Sigmoid colon (tissue), 7 donors: ENCODE results near the gene TMEM255B. TPM values are rescaled to one million over a fixed set of nuclear protein-coding genes. Genes with fewer than 3 reads are reported as not detected.

Experiments
- DNase-seq: peaks from one replicate; pipeline ENCODE4 v3.0.0-alpha.2; 2019
- H3K27ac ChIP-seq, 4 donors: fragments of 200-600 bp; sonication (generic); one replicate each; pipeline ENCODE4 v1.5.1; 2016 to 2019; ENCODE audit warnings: mild to moderate bottlenecking in 1 of 4
- H3K27me3 ChIP-seq, 3 donors: fragments of 200-600 bp; sonication (generic); one replicate each; pipeline ENCODE4 v1.5.1; 2019; ENCODE audit warnings: mild to moderate bottlenecking in 1 of 3
- H3K36me3 ChIP-seq, 4 donors: fragments of 200-600 bp; sonication (generic); one replicate each; pipeline ENCODE4 v1.5.1; 2016 to 2019
- H3K4me1 ChIP-seq, 4 donors: fragments of 200-600 bp; sonication (generic); one replicate each; pipeline ENCODE4 v1.5.1; 2017 to 2019
- H3K4me3 ChIP-seq, 4 donors: fragments of 200-600 bp; sonication (generic); one replicate each; pipeline ENCODE4 v1.5.1; 2017 to 2019; ENCODE audit warnings: mild to moderate bottlenecking in 2 of 4, moderate library complexity in 1 of 4
- H3K9me3 ChIP-seq, 4 donors: fragments of 200-600 bp in 3 of 4; sonication (generic) in 3 of 4; one replicate each; pipeline versions ENCODE4 v1.5.1 to v1.6.1; 2013 to 2019
- CTCF ChIP-seq, 4 experiments: fragments of 450-650 bp in 3 of 4; fragments of 200-600 bp in 1 of 4; IDR thresholded peaks; one replicate each; pipeline ENCODE4 v1.5.1; 2016 to 2019; ENCODE audit warnings: antibody characterized with exemption in 4 of 4, mild to moderate bottlenecking in 3 of 4, moderate library complexity in 2 of 4
- EP300 ChIP-seq, 4 donors: sonication (generic); formaldehyde crosslinking; IDR thresholded peaks; one replicate each; pipeline ENCODE4 v1.6.1; 2017; ENCODE audit warnings: antibody characterized with exemption in 4 of 4
- POLR2A ChIP-seq, 2 donors: fragments of 450-650 bp; IDR thresholded peaks; one replicate each; pipeline ENCODE4 v1.6.1; 2016; ENCODE audit warnings: antibody characterized with exemption in 2 of 2, mild to moderate bottlenecking in 2 of 2, moderate library complexity in 2 of 2
- POLR2AphosphoS5 ChIP-seq, 4 donors: sonication (generic); formaldehyde crosslinking; IDR thresholded peaks; one replicate each; pipeline ENCODE4 v1.6.1; 2017; ENCODE audit warnings: antibody characterized with exemption in 4 of 4
- WGBS, 2 donors: extraction: QIAGEN DNeasy Blood & Tissue Kit; methylation state at CpG; one replicate each; pipeline ENCODE4 v1.1.7; 2013; 5-methylcytosine and 5-hydroxymethylcytosine counted together
- intact Hi-C: fragments of 100-400 bp; cut with DNase I; formaldehyde crosslinking; loops from one replicate; pipeline ENCODE4 v1.15.1; 2023
- polyA plus RNA-seq, 3 donors: library from polyadenylated mRNA; stranded (reverse); fragments of 200-250 nt; gene quantifications; one replicate each; pipeline ENCODE4 v1.2.3, GENCODE V29; 2013
- total RNA-seq, 4 donors: library from RNA; depleted of rRNA; stranded (reverse); fragments of >200 nt; gene quantifications; one replicate each; pipeline ENCODE4 v1.1.0, GENCODE V29; 2016
- donor health status: healthy with polysubstance abuse.
- donor health status: Bipolar disorder and iron deficiency.
- donor health status: healthy.

Gene TMEM255B
- total and polyA plus RNA-seq, 7 donors: 0.60 to 11.1 (median 4.3) TPM

DNA sequence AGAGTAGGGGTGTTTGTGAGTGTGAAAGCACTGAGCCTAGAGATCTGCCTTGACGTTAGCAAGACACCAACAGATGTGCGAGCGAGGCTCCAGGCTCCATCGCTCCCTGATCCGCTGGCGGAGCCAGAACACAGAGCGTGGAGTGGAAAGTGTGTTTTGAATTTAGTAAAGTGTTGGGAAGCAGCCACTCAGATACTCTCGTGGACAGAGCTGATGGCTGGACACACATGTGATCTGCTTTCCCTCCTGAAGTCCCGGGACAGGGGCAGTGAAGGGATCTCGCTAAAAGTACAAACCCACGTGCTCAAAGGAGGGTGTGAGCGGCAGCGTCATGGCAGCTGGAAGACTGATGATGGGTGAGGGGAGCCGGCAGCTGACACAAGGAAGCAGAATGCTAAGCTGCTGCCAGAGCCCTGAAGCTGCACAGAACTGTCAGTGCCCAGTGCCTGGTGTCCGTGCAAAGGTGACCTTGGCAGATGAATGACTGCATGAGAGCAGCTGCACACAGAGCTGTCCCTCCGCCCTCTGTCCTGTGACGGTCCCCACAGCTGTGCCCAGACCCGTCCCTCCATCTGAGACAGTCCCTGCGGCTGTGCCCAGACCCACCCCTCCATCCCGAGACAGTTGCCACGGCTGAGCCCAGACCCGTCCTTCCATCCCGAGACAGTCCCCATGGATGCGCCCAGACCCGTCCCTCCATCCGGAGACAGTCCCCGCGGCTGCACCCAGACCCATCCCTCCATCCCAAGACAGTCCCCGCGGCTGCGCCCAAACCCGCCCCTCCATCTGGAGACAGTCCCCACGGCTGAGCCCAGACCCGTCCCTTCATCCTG, 29.6 kb upstream of the TMEM255B start:
- H3K4me1 ChIP-seq: peaks cover 0 to 11% (median 7%) of the 10 kb centered on the region in 4 donors
- H3K36me3 ChIP-seq: no peaks in the 10 kb centered on the region
- no peak overlapping the region for H3K4me3 ChIP-seq
- intact Hi-C loops: no loop called here
- H3K9me3 ChIP-seq: no peaks in the 10 kb centered on the region
- WGBS, 2 donors: 53 to 63% methylated on average over 34 of the region's 34 CpGs
- no peak for TF ChIP-seq POLR2A (IDR thresholded peaks at IDR 0.05)
- H3K27ac ChIP-seq: no peak overlapping the region
- H3K27me3 ChIP-seq: peaks cover 0 to 12% (median 2%) of the 10 kb centered on the region in 3 donors
- no peak for DNase-seq

DNA sequence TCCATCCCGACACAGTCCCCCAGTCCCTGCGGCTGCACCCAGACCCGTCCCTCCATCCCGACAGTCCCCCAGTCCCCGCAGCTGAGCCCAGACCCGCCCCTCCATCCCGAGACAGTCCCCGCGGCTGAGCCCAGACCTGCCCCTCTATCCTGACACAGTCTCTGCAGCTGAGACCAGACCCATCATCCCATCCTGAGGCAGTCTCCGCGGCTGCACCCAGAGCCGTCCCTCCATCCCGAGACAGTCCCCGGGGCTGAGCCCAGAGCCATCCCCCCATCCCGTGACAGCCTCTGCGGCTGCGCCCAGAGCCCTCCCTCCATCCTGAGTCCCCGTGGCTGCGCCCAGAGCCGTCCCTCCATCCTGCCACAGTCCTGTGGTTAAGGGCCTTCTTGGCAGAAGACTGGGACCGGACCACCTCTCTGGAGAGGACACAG, 28.8 kb upstream of the TMEM255B start:
- no peak for DNase-seq
- no peak overlapping the region for H3K4me3 ChIP-seq
- 59 to 70% methylated on average over 21 of the region's 21 CpGs for WGBS, 2 donors

GRCh38 chr13:113730831-113731191, 28.2 kb upstream of the TMEM255B start:
- Histone ChIP-seq H3K27ac (no peak overlapping the region), H3K4me1 (peaks cover 0 to 4% (median 0%) of the 10 kb centered on the region in 4 donors), H3K27me3 (peaks cover 0 to 12% (median 2%) of the 10 kb centered on the region in 3 donors), H3K4me3 (no peak overlapping the region), H3K36me3 (no peaks in the 10 kb centered on the region), H3K9me3 (no peaks in the 10 kb centered on the region)
- DNase-seq: no peak
- WGBS, 2 donors: 80 to 84% methylated on average over 4 of the region's 4 CpGs
- TF ChIP-seq CTCF (IDR thresholded peaks at IDR 0.05): no peak
- TF ChIP-seq POLR2AphosphoS5 (IDR thresholded peaks at IDR 0.05): no peak
- no peak for TF ChIP-seq EP300 (IDR thresholded peaks at IDR 0.05)
- TF ChIP-seq POLR2A (IDR thresholded peaks at IDR 0.05): no peak
- intact Hi-C loops: no loop called here

More for the DNA sequence above, 28.8 kb upstream of the TMEM255B start:
- Histone ChIP-seq H3K27me3 (peaks cover 0 to 12% (median 2%) of the 10 kb centered on the region in 3 donors), H3K9me3 (no peaks in the 10 kb centered on the region), H3K4me1 (peaks cover 0 to 4% (median 0%) of the 10 kb centered on the region in 4 donors), H3K27ac (no peak overlapping the region), H3K36me3 (no peaks in the 10 kb centered on the region)
- TF ChIP-seq EP300 (IDR thresholded peaks at IDR 0.05) (no peak), POLR2A (IDR thresholded peaks at IDR 0.05) (no peak), POLR2AphosphoS5 (IDR thresholded peaks at IDR 0.05) (no peak)
- intact Hi-C loops: no loop called here

DNA sequence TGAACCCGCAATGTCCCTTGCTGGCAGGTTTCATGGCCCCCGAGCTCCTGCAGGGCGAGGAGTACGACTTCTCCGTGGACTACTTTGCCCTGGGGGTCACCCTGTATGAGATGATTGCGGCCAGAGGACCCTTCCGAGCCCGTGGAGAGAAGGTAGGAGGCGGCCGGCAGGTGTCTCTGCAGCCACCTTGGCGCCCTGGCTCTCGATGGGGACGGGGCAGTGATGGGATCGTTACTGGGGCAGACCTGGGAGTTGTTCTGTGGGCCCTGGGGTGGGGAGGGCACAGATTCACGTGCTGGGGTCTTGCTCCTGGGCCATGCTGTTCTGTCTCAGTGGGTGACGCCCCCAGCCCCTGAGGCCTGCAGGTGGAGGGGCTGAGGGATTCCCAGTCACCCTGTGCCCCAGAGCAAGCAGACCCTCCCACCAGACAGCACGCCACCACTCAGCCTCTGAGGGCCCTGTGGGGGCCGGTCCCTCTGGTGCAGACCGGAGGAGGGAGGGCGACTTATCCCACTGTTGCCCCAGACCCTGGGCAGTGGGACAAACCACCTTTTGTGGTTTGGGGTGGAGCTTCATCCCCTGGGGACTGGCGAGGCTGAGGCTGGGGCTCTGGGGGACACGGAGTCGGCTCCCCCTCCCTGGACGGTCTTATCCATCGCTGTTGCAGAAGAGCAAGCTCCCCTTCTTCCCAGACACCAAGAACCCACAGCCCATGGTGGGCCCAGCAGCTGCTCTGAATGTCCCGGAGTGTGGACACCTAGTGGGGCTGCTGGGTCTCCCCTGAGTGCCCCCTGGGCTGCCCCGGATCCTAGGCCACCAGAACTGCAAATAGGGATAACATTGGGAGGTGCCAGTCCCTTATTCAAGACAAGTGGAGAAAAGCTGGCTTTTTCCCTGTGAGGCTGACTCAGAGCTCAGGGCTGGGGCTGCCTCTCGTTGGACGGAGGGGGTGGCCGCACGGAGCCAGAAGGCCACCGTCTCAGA, 27.5 kb upstream of the TMEM255B start:
- Histone ChIP-seq H3K4me1 (peaks cover 0 to 2% (median 0%) of the 10 kb centered on the region in 4 donors), H3K27ac (no peak overlapping the region), H3K9me3 (no peaks in the 10 kb centered on the region), H3K27me3 (peaks cover 0 to 16% (median 2%) of the 10 kb centered on the region in 3 donors), H3K36me3 (no peaks in the 10 kb centered on the region), H3K4me3 (no peak overlapping the region)
- WGBS, 2 donors: 85 to 87% methylated on average over 32 of the region's 32 CpGs
- intact Hi-C loops: no loop called here
- TF ChIP-seq POLR2A (IDR thresholded peaks at IDR 0.05): no peak
- TF ChIP-seq EP300 (IDR thresholded peaks at IDR 0.05): no peak
- no peak for TF ChIP-seq POLR2AphosphoS5 (IDR thresholded peaks at IDR 0.05)
- TF ChIP-seq CTCF (IDR thresholded peaks at IDR 0.05): no peak
- no peak for DNase-seq

- no peak for DNase-seq
- Histone ChIP-seq H3K9me3 (no peaks in the 10 kb centered on the region), H3K4me3 (no peak overlapping the region), H3K27me3 (peaks cover 0 to 22% (median 2%) of the 10 kb centered on the region in 3 donors), H3K36me3 (no peaks in the 10 kb centered on the region), H3K27ac (no peak overlapping the region), H3K4me1 (no peaks in the 10 kb centered on the region)
- no peak for TF ChIP-seq CTCF (IDR thresholded peaks at IDR 0.05)
- TF ChIP-seq EP300 (IDR thresholded peaks at IDR 0.05): no peak
- TF ChIP-seq POLR2A (IDR thresholded peaks at IDR 0.05): no peak
- TF ChIP-seq POLR2AphosphoS5 (IDR thresholded peaks at IDR 0.05): no peak
- WGBS, 2 donors: 73 to 84% methylated on average over 29 of the region's 29 CpGs
- intact Hi-C loops: no loop called here
Measured at GRCh38 chr13:113732176-113732960, 26.7 kb upstream of the TMEM255B start.
